ENCODE measurements around the gene ARHGEF19.
"Not testable (repeated sequence)": the region's sequence is repeated elsewhere in the genome, so short reads cannot be mapped to it uniquely, and the experiment has no call there.

ARHGEF19 gene

GRCh38 chr1:16244650-16245285 lies 32.3 kb upstream of the ARHGEF19 start:
- no peak for DNase-seq (ENCODE audit: low read depth)

- DNase-seq (ENCODE audit: low read depth) = peak; percentile 61
Observed at GRCh38 chr1:16243936-16244649, 31.6 kb upstream of the ARHGEF19 start.

GRCh38 chr1:16243215-16243610 lies 30.8 kb upstream of the ARHGEF19 start:
- DNase-seq (ENCODE audit: low read depth) = no peak

GRCh38 chr1:16242556-16243214 lies 30.2 kb upstream of the ARHGEF19 start:
- no peak for DNase-seq (ENCODE audit: low read depth)

GRCh38 chr1:16241221-16241708 lies 28.8 kb upstream of the ARHGEF19 start:
- no peak for DNase-seq (ENCODE audit: low read depth)

- DNase-seq (ENCODE audit: low read depth) = no peak
Observed at GRCh38 chr1:16239972-16240491, 27.6 kb upstream of the ARHGEF19 start.

- DNase-seq (ENCODE audit: low read depth) = no peak
Observed at GRCh38 chr1:16237343-16237830, 24.9 kb upstream of the ARHGEF19 start.

GRCh38 chr1:16236511-16237342 lies 24.3 kb upstream of the ARHGEF19 start, which contains the start of gene CPLANE2:
Gene CPLANE2 (minus strand): TSS chr1:16237183. CDS start chr1:16236742, 441 bp downstream.
- peak; percentile 93 for DNase-seq (ENCODE audit: low read depth)

- peak; percentile 43 for DNase-seq (ENCODE audit: low read depth)
Observed at GRCh38 chr1:16235944-16236510, 23.6 kb upstream of the ARHGEF19 start.

GRCh38 chr1:16235347-16235746 lies 22.9 kb upstream of the ARHGEF19 start:
- no peak for DNase-seq (ENCODE audit: low read depth)

GRCh38 chr1:16233431-16233830 lies 21.0 kb upstream of the ARHGEF19 start:
- DNase-seq (ENCODE audit: low read depth) = no peak

- DNase-seq (ENCODE audit: low read depth) = no peak
Observed at GRCh38 chr1:16232316-16232710, 19.9 kb upstream of the ARHGEF19 start.

GRCh38 chr1:16231331-16232315 lies 19.2 kb upstream of the ARHGEF19 start:
- DNase-seq (ENCODE audit: low read depth) = no peak

GRCh38 chr1:16230744-16231143 lies 18.3 kb upstream of the ARHGEF19 start:
- no peak for DNase-seq (ENCODE audit: low read depth)

- DNase-seq (ENCODE audit: low read depth) = no peak
Observed at GRCh38 chr1:16229976-16230740, 17.7 kb upstream of the ARHGEF19 start.

GRCh38 chr1:16226490-16227179 lies 14.2 kb upstream of the ARHGEF19 start:
- DNase-seq (ENCODE audit: low read depth) = no peak

- no peak for DNase-seq (ENCODE audit: low read depth)
Observed at GRCh38 chr1:16226129-16226489, 13.7 kb upstream of the ARHGEF19 start.

GRCh38 chr1:16224472-16224871 lies 12.0 kb upstream of the ARHGEF19 start:
- no peak for DNase-seq (ENCODE audit: low read depth)

- DNase-seq (ENCODE audit: low read depth) = not testable (repeated sequence)
Observed at GRCh38 chr1:16222716-16223115, 10.3 kb upstream of the ARHGEF19 start.
